Activated CD4-positive, alpha-beta T cell treated with anti-CD3 and anti-CD28 coated beads for 4 hours (primary cell): ENCODE results near the gene CREB3L2.
"Not testable (repeated sequence)": the region's sequence is repeated elsewhere in the genome, so short reads cannot be mapped to it uniquely, and the experiment has no call there.

Source experiments
- DNase-seq, 2 donors: peaks; one replicate each; pipeline ENCODE4 v3.0.0-alpha.2; 2020

CREB3L2 gene

DNA sequence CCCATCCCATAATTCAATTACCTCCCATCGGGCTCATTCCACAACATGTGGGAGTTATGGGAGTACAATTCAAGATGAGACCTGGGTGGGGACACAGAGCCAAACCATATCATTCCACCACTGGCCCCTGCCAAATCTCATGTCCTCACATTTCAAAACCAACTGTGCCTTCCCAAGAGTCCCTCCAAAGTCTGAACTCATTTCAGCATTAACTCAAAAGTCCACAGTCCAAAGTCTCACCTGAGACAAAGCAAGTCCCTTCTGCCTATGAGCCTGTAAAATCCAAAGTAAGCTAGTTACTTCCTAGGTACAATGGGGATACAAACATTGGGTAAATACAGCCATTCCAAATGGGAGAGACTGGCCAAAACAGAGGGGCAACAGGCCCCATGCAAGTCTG lies 170.3 kb downstream of the CREB3L2 start:
- DNase-seq = not testable (repeated sequence)

DNA sequence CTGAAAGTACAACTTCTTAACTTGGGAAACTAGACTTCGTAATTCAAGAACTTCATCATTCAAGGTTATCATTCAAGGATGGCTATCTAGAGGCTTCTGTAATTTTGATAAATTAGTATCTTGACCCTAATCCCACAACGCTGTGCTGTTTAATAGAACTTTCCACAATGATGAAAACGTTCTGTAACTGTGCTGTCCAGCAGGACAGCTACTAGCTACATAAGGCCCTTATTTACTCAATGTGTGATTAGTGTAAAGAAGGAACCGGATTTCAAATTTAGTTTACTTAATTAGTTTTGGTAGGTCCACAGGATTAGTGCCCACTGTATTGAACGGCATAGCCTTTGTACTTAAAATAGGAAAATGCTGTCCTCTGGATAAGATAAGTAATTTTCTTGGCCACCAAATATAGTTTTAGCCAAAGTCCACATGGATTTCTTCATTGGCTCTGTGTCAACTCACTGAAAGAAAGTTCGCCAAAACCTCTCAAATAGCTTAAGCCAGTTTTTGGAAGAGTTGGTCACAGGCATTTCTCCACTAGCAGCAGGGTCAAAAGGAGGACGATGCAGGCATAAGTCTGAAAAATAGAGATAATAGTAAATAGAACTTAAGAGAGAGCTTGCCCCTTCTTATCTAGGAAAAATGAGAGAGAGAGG lies 172.4 kb downstream of the CREB3L2 start:
- no peak for DNase-seq

DNA sequence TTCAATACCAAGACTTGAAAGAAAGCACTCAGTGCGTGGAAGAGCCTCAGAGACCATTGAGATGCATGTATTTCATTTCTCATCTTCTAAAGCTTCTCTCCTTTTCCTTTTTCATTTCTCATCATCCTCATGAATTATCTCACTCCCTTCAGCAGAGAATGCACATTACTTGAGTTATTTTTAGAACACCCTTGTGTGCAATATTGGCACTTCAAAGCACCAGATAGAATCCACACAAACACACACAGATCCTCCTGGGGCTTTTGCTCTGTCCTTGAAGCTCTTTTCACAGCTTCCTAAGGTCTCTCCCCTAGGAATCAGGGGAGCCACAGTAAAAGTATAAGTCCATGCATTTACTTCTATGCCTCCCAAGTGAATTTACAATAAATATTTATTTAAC lies 173.4 kb downstream of the CREB3L2 start:
- no peak for DNase-seq

DNA sequence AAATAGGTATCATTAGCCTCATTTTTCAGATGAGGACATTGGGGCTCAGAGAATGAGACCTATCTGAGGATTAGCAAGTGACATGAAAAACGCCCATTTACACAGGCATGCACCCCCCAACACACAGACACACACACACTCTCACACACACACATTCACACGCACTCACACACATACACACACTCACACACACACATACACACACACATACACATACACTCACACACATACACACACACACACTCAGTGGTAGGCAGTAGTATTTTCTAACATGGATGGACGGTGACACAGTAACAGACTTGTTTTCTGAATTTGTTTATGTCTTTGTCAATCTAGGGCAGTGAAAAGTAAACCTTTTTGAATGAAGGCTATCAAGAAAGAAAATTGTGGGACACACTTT lies 176.4 kb downstream of the CREB3L2 start:
- DNase-seq = no peak
